Parathyroid adenoma (tissue), 2 donors: ENCODE measurements around the gene PSEN1.

Source experiments
- H2AFZ ChIP-seq: fragments of 300-600 bp; sonication (generic); one replicate; pipeline ENCODE4 v1.7.0; 2017; ENCODE audit warnings: antibody characterized with exemption, mild to moderate bottlenecking
- H3K27ac ChIP-seq: fragments of 300-600 bp; sonication (generic); one replicate; pipeline ENCODE4 v1.7.0; 2017
- H3K27me3 ChIP-seq: fragments of 300-600 bp; sonication (generic); one replicate; pipeline ENCODE4 v1.7.0; 2017; ENCODE audit warnings: low read length; ENCODE audit not compliant: control insufficient read depth, insufficient read depth
- H3K36me3 ChIP-seq: fragments of 300-600 bp; sonication (generic); one replicate; pipeline ENCODE4 v1.7.0; 2017; ENCODE audit warnings: low read length; ENCODE audit not compliant: control insufficient read depth, insufficient read depth
- H3K4me1 ChIP-seq: fragments of 300-600 bp; sonication (generic); one replicate; pipeline ENCODE4 v1.7.0; 2017; ENCODE audit warnings: control low read depth
- H3K4me2 ChIP-seq: fragments of 300-600 bp; sonication (generic); one replicate; pipeline ENCODE4 v1.7.0; 2017; ENCODE audit warnings: low read length
- H3K4me3 ChIP-seq: fragments of 300-600 bp; sonication (generic); one replicate; pipeline ENCODE4 v1.7.0; 2017; ENCODE audit warnings: low read depth, low read length
- H3K79me2 ChIP-seq: fragments of 300-600 bp; sonication (generic); one replicate; pipeline ENCODE4 v1.7.0; 2017; ENCODE audit warnings: control low read depth
- H3K9ac ChIP-seq: fragments of 300-600 bp; sonication (generic); one replicate; pipeline ENCODE4 v1.7.0; 2017; ENCODE audit warnings: mild to moderate bottlenecking
- H3K9me3 ChIP-seq: fragments of 300-600 bp; sonication (generic); one replicate; pipeline ENCODE4 v1.7.0; 2017; ENCODE audit warnings: low read length; ENCODE audit not compliant: control insufficient read depth
- TF ChIP-seq, protein P1 (sequence below): fragments of 300-600 bp; sonication (generic); IDR thresholded peaks from one replicate; pipeline ENCODE4 v1.7.0; 2017; ENCODE audit warnings: antibody characterized with exemption, mild to moderate bottlenecking
- donor health status: primary hyperparathyroidism.

Gene PSEN1

DNA sequence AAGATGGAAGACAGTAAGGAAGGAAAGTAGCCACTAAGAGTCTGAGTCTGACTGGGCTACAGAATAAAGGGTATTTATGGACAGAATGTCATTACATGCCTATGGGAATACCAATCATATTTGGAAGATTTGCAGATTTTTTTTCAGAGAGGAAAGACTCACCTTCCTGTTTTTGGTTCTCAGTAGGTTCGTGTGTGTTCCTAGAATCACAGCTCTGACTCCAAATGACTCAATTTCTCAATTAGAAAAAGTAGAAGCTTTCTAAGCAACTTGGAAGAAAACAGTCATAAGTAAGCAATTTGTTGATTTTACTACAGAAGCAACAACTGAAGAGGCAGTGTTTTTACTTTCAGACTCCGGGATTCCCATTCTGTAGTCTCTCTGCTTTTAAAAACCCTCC is 85.6 kb downstream of the PSEN1 start:
- no peaks in the 10 kb centered on the region for H3K4me1 ChIP-seq
- no peaks in the 10 kb centered on the region for H3K36me3 ChIP-seq
- H3K9ac ChIP-seq = no peak overlapping the region
- H3K9me3 ChIP-seq = no peaks in the 10 kb centered on the region
- H2AFZ ChIP-seq = no peak overlapping the region
- TF ChIP-seq, protein P1, sequence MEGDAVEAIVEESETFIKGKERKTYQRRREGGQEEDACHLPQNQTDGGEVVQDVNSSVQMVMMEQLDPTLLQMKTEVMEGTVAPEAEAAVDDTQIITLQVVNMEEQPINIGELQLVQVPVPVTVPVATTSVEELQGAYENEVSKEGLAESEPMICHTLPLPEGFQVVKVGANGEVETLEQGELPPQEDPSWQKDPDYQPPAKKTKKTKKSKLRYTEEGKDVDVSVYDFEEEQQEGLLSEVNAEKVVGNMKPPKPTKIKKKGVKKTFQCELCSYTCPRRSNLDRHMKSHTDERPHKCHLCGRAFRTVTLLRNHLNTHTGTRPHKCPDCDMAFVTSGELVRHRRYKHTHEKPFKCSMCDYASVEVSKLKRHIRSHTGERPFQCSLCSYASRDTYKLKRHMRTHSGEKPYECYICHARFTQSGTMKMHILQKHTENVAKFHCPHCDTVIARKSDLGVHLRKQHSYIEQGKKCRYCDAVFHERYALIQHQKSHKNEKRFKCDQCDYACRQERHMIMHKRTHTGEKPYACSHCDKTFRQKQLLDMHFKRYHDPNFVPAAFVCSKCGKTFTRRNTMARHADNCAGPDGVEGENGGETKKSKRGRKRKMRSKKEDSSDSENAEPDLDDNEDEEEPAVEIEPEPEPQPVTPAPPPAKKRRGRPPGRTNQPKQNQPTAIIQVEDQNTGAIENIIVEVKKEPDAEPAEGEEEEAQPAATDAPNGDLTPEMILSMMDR = no peak
- H3K4me3 ChIP-seq = no peak overlapping the region
- H3K27me3 ChIP-seq = no peaks in the 10 kb centered on the region
- H3K4me2 ChIP-seq = no peak overlapping the region
- no peak overlapping the region for H3K27ac ChIP-seq
- H3K79me2 ChIP-seq = no peaks in the 10 kb centered on the region

DNA sequence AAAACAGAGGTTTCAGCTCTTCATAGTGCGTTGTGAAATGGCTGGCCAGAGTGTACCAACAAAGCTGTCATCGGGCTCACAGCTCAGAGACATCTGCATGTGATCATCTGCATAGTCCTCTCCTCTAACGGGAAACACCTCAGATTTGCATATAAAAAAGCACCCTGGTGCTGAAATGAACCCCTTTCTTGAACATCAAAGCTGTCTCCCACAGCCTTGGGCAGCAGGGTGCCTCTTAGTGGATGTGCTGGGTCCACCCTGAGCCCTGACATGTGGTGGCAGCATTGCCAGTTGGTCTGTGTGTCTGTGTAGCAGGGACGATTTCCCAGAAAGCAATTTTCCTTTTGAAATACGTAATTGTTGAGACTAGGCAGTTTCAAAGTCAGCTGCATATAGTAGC is 86.7 kb downstream of the PSEN1 start:
- Histone ChIP-seq H3K27ac (no peak overlapping the region), H3K79me2 (no peaks in the 10 kb centered on the region), H3K9me3 (no peaks in the 10 kb centered on the region), H3K4me2 (no peak overlapping the region), H3K36me3 (no peaks in the 10 kb centered on the region), H2AFZ (no peak overlapping the region), H3K4me1 (no peaks in the 10 kb centered on the region), H3K9ac (no peak overlapping the region), H3K4me3 (no peak overlapping the region), H3K27me3 (no peaks in the 10 kb centered on the region)
- TF ChIP-seq, protein P1 = no peak

DNA sequence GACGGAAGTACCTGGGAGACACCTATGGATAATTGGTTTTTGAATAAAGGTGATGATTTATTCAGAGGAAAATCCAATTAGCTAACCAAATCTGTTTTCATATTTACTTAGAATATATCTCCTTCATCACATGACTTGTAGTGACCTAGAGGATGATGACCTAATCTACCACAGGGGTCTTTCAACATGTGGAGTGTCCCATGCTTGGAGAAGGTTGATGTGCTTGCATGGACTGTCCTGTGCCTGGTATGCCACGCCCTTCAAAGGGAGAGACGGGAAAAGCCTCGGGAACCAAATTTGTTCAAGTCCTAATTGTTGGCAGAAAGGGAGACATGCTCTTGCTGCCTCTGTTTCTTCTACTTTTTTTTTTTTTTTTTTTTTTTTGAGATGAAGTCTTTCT is 89.2 kb downstream of the PSEN1 start:
- Histone ChIP-seq H3K4me3 (no peak overlapping the region), H3K27ac (no peak overlapping the region), H3K9ac (no peak overlapping the region), H3K9me3 (no peaks in the 10 kb centered on the region), H3K79me2 (no peaks in the 10 kb centered on the region), H3K4me1 (no peaks in the 10 kb centered on the region), H3K4me2 (no peak overlapping the region), H3K27me3 (no peaks in the 10 kb centered on the region), H3K36me3 (no peaks in the 10 kb centered on the region), H2AFZ (no peak overlapping the region)
- TF ChIP-seq, protein P1 = no peak

DNA sequence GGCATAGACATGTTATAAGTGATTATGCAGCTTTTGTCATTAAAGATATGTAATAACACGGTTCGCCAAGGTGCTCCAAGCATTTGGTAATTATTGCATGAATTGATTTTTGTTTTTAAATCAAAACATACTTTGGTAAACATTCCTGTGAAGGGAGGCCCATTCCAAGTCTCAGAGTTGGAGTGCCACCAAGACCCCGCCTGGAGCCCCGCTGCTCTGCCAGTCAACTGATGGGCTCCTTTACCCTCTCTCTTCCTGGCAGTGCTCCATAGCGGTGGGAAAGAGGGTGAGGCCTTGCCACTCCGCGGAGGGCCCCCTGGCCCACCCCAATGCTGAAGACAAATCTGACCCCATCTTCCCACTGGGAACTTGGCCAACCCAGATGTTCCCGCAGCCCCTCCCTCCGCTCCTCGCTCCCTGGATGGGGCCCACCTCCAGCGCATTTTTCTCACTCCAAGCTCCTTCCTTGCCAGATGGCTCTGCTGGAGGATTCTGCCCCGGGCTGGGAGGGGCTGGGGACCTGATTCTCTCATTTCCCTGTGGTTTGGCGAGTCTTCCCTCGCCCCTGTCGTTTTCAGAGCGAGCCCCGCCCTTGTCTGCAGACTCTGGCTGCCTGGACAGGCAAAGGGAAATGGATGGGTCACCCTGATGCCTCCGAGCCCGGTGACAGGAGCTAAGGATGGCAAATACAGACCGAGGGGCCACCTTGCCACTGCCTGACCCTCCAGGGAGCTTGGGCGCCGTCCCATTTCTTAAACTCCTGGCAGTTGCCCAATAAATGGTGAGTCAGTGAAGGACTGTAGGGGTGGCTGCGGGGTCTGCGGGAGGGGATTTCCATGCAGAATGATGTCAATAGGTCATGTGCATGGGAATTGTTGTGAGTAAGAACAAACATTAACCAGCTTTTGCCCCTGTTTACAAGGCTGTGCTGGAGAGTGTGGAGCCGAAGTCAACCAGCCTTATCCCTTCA is 91.8 kb downstream of the PSEN1 start:
- no peak overlapping the region for H3K27ac ChIP-seq
- no peak overlapping the region for H3K4me2 ChIP-seq
- no peaks in the 10 kb centered on the region for H3K27me3 ChIP-seq
- no peak overlapping the region for H2AFZ ChIP-seq
- TF ChIP-seq, protein P1 = no peak
- H3K9me3 ChIP-seq = no peaks in the 10 kb centered on the region
- no peaks in the 10 kb centered on the region for H3K4me1 ChIP-seq
- H3K9ac ChIP-seq = no peak overlapping the region
- no peaks in the 10 kb centered on the region for H3K36me3 ChIP-seq
- H3K79me2 ChIP-seq = no peaks in the 10 kb centered on the region
- no peak overlapping the region for H3K4me3 ChIP-seq

DNA sequence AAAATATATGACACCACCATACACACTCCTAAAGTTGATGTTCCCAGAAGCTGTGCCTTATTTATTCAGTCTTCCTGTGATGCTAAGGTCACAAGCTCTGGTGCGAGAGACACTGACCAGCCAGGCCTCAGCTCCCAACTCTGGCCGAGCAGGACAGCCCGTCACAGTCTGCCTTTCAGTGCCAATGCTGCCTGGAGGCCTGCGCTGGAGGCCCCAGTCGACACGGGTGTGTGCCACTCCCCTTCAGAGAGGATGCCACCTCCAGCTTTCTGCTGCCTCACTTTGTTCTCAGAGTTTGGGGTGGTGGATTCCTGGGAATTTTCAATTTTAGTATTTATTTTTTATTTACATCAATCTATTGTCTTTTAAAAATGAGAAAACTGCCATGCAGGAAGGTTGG is 93.7 kb downstream of the PSEN1 start:
- H3K4me1 ChIP-seq = no peaks in the 10 kb centered on the region
- TF ChIP-seq, protein P1 = no peak
- H3K9me3 ChIP-seq = no peaks in the 10 kb centered on the region
- no peak overlapping the region for H2AFZ ChIP-seq
- H3K4me3 ChIP-seq = no peak overlapping the region
- H3K4me2 ChIP-seq = no peak overlapping the region
- no peak overlapping the region for H3K9ac ChIP-seq
- H3K27ac ChIP-seq = no peak overlapping the region
- no peaks in the 10 kb centered on the region for H3K79me2 ChIP-seq
- H3K27me3 ChIP-seq = no peaks in the 10 kb centered on the region
- no peaks in the 10 kb centered on the region for H3K36me3 ChIP-seq
